GM12878 (cell line): Measurements from ENCODE around the gene LENEP. TPM values are rescaled to one million over a fixed set of nuclear protein-coding genes. Genes with fewer than 3 reads are reported as not detected.

Experiments
- HDGF ChIP-seq: fragments of 450-650 bp; IDR thresholded peaks from 2 replicates; pipeline ENCODE4 v1.6.1; 2016; ENCODE audit warnings: antibody characterized with exemption
- RB1 ChIP-seq: fragments of 450-650 bp; formaldehyde crosslinking; IDR thresholded peaks from 2 replicates; pipeline ENCODE4 v1.6.1; 2017; ENCODE audit warnings: mild to moderate bottlenecking, borderline replicate concordance
- TCF12 ChIP-seq: IDR thresholded peaks from 2 replicates; pipeline ENCODE4 v1.6.1; 2011; ENCODE audit warnings: low read depth, mild to moderate bottlenecking, low read length
- ZNF384 ChIP-seq: IDR thresholded peaks from 2 replicates; pipeline ENCODE4 v1.6.1; 2012; ENCODE audit warnings: low read depth, mild to moderate bottlenecking, low read length, improper control_type of control experiment, borderline replicate concordance
- polyA plus RNA-seq, 11 experiments: library from polyadenylated mRNA; depleted of rRNA in 4 of 11; unstranded in 6 of 11; stranded (reverse) in 5 of 11; fragments of >200 nt; fragmentation: Nextera tagmentation in 4 of 11; fragmentation: Illumina TruSeq in 1 of 11; extraction: Ambion mirVana in 4 of 11; extraction: Trizol in 1 of 11; gene quantifications; 1 replicate in 1 of 11; 2 replicates in 10 of 11; pipeline versions ENCODE4 v1.2.1 to v1.2.3, GENCODE V29; 2011 to 2016; ENCODE audit warnings: inconsistent platforms in 2 of 11, missing spikeins in 2 of 11, low read depth in 1 of 11
- total RNA-seq, 4 experiments: library from RNA; depleted of rRNA in 3 of 4; stranded (reverse); fragments of >200 nt in 3 of 4; fragmentation: Illumina TruSeq in 1 of 4; extraction: Trizol in 1 of 4; gene quantifications; 2 replicates each; pipeline versions ENCODE4 v1.2.1 to v1.2.3, GENCODE V29; 2013 to 2021
- TF ChIP-seq, protein P1 (sequence below): IDR thresholded peaks from 2 replicates; pipeline ENCODE4 v1.6.1; 2012; ENCODE audit warnings: improper control_type of control experiment, low read depth, low read length; ENCODE audit not compliant: insufficient replicate concordance

The LENEP gene
- total and polyA plus RNA-seq, 10 of the 15 experiments (the other 5 are each of a cell fraction or from before 2014, with no cell fraction given) = 0.27 to 1.1 (median 0.64) TPM; not detected in 7

GRCh38 chr1:155007251-155007828 lies 14.0 kb downstream of the LENEP start (continued):
- TF ChIP-seq, protein P1, sequence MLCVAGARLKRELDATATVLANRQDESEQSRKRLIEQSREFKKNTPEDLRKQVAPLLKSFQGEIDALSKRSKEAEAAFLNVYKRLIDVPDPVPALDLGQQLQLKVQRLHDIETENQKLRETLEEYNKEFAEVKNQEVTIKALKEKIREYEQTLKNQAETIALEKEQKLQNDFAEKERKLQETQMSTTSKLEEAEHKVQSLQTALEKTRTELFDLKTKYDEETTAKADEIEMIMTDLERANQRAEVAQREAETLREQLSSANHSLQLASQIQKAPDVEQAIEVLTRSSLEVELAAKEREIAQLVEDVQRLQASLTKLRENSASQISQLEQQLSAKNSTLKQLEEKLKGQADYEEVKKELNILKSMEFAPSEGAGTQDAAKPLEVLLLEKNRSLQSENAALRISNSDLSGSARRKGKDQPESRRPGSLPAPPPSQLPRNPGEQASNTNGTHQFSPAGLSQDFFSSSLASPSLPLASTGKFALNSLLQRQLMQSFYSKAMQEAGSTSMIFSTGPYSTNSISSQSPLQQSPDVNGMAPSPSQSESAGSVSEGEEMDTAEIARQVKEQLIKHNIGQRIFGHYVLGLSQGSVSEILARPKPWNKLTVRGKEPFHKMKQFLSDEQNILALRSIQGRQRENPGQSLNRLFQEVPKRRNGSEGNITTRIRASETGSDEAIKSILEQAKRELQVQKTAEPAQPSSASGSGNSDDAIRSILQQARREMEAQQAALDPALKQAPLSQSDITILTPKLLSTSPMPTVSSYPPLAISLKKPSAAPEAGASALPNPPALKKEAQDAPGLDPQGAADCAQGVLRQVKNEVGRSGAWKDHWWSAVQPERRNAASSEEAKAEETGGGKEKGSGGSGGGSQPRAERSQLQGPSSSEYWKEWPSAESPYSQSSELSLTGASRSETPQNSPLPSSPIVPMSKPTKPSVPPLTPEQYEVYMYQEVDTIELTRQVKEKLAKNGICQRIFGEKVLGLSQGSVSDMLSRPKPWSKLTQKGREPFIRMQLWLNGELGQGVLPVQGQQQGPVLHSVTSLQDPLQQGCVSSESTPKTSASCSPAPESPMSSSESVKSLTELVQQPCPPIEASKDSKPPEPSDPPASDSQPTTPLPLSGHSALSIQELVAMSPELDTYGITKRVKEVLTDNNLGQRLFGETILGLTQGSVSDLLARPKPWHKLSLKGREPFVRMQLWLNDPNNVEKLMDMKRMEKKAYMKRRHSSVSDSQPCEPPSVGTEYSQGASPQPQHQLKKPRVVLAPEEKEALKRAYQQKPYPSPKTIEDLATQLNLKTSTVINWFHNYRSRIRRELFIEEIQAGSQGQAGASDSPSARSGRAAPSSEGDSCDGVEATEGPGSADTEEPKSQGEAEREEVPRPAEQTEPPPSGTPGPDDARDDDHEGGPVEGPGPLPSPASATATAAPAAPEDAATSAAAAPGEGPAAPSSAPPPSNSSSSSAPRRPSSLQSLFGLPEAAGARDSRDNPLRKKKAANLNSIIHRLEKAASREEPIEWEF = no peak
- no peak for TF ChIP-seq ZNF384
- no peak for TF ChIP-seq HDGF
- no peak for TF ChIP-seq TCF12
- TF ChIP-seq RB1 = no peak
